ENCODE data around the gene UGCG.

UGCG gene

DNA sequence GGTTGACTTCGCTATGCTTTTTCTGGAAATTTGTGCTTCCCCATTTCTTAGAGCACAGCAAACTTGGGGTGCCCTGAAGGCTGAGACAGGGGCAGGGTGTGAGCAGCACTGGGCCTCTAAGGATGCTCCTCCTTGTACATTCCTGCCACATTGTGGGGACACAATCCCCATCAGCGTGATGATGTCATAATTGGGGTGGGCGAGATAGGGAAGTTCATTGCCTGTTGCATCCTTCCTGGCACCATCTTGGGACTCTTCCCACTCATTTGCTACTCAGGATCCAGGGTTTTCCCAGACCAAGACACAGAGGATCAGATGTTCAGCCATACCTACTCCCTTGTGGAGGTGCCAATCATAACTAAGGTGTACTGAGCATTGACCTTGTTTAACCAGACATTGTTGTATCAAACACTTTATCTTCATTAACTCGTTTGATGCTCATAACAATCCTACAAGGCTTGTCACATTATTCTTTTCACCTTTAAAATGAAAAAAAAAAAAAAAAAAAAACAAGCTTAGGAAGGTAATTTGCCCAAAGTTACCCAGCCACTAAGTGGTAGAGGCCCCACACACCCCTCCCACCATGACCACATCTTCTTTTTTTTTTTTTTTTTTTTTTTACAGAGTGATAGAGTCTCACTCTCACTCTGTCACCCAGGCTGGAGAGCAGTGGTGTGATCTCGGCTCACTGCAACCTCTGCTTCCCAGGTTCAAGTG lies 87.6 kb downstream of the UGCG start:
- no peak for DNase-seq (ENCODE audit: low spot score)
